PC-3 (cell line): ENCODE results near the gene SEC61G. TPM values are rescaled to one million over a fixed set of nuclear protein-coding genes. Genes with fewer than 3 reads are reported as not detected.

ENCODE experiments used
- ATAC-seq: fragments of 200-7000 bp; cut with Tn5 transposase; 2 replicates; pipeline ENCODE4 v1.9.1; 2020; ENCODE audit warnings: mild to moderate bottlenecking, moderate library complexity
- BruUV-seq: library from RNA; stranded (reverse); fragments of 400-500 nt; replicated peaks from 2 replicates; lab custom pipeline; 2021; lab: Mats Ljungman, UMichigan
- CTCF ChIA-PET: fragments of 300-600 bp; sonication (Branson Sonifier 250); formaldehyde crosslinking; loops from one replicate; lab custom pipeline; 2022; ENCODE audit warnings: antibody characterized with exemption; lab: Charles Lee
- POLR2A ChIA-PET: fragments of 300-600 bp; sonication (Branson Sonifier 250); formaldehyde crosslinking; loops from one replicate; lab custom pipeline; 2022; ENCODE audit warnings: antibody characterized with exemption; ENCODE audit not compliant: unreplicated experiment; lab: Charles Lee
- DNase-seq: peaks from one replicate; pipeline ENCODE4 v3.0.0-alpha.2; 2015
- H2AFZ ChIP-seq: fragments of 300-600 bp; sonication (generic); 2 replicates; pipeline ENCODE4 v1.6.0; 2016; ENCODE audit warnings: antibody characterized with exemption, low read length
- H3F3A ChIP-seq: fragments of 300-600 bp; sonication (generic); one replicate; pipeline ENCODE4 v1.6.0; 2017; ENCODE audit warnings: antibody characterized with exemption, low read length, control low read depth, mild to moderate bottlenecking; ENCODE audit not compliant: unreplicated experiment
- H3K27ac ChIP-seq: fragments of 300-600 bp; sonication (generic); 2 replicates; pipeline ENCODE4 v1.5.1; 2016; ENCODE audit warnings: mild to moderate bottlenecking, low read length
- H3K27me3 ChIP-seq: fragments of 300-600 bp; sonication (generic); 2 replicates; pipeline ENCODE4 v1.6.1; 2016; ENCODE audit warnings: low read length, mixed read lengths
- H3K36me3 ChIP-seq: fragments of 300-600 bp; sonication (generic); 2 replicates; pipeline ENCODE4 v1.6.1; 2016; ENCODE audit warnings: low read depth, mixed run types, low read length, mixed read lengths
- H3K4me1 ChIP-seq: fragments of 300-600 bp; sonication (generic); 2 replicates; pipeline ENCODE4 v1.5.1; 2016; ENCODE audit warnings: low read length; ENCODE audit not compliant: insufficient read depth
- H3K4me2 ChIP-seq: fragments of 300-600 bp; sonication (generic); 2 replicates; pipeline ENCODE4 v1.6.0; 2016; ENCODE audit warnings: low read length
- H3K4me3 ChIP-seq: fragments of 300-600 bp; sonication (generic); 2 replicates; pipeline ENCODE4 v1.5.1; 2016; ENCODE audit warnings: mild to moderate bottlenecking, low read length, mixed read lengths
- H3K79me2 ChIP-seq: fragments of 300-600 bp; sonication (generic); 2 replicates; pipeline ENCODE4 v1.6.1; 2017; ENCODE audit warnings: low read length, mixed read lengths
- H3K9ac ChIP-seq: fragments of 300-600 bp; sonication (generic); 2 replicates; pipeline ENCODE4 v1.6.0; 2016; ENCODE audit warnings: mild to moderate bottlenecking, low read length
- H3K9me2 ChIP-seq: fragments of 300-600 bp; sonication (generic); replicated peaks from 2 replicates; pipeline ENCODE4 v1.6.1; 2016; ENCODE audit warnings: mixed run types, low read length, mixed read lengths
- H3K9me3 ChIP-seq: fragments of 300-600 bp; sonication (generic); 2 replicates; pipeline ENCODE4 v1.6.1; 2016; ENCODE audit warnings: low read length, mixed read lengths
- H4K20me1 ChIP-seq: fragments of 300-600 bp; sonication (generic); 2 replicates; pipeline ENCODE4 v1.6.1; 2016; ENCODE audit warnings: low read length, mixed read lengths
- CTCF ChIP-seq: fragments of 300-600 bp; sonication (generic); conservative IDR thresholded peaks from 2 replicates; pipeline ENCODE4 v1.5.1; 2017; ENCODE audit warnings: antibody characterized with exemption, low read depth, mild to moderate bottlenecking, low read length
- EZH2 ChIP-seq: fragments of 300-600 bp; sonication (generic); IDR thresholded peaks from one replicate; pipeline ENCODE4 v1.6.1; 2017; ENCODE audit warnings: antibody characterized with exemption, mild to moderate bottlenecking, low read length; ENCODE audit not compliant: unreplicated experiment
- EZH2phosphoT487 ChIP-seq: fragments of 300-600 bp; sonication (generic); IDR thresholded peaks from 2 replicates; pipeline ENCODE4 v1.6.1; 2018; ENCODE audit warnings: mild to moderate bottlenecking, antibody characterized with exemption, low read length, borderline replicate concordance
- intact Hi-C: fragments of 100-400 bp; cut with micrococcal nuclease; formaldehyde crosslinking; loops from 2 replicates; pipeline ENCODE4 v1.9.0; 2023
- total RNA-seq: library from RNA; depleted of rRNA; stranded (reverse); fragments of >200 nt; gene quantifications from 2 replicates; pipeline ENCODE4 v1.2.3, GENCODE V29; 2014

The SEC61G gene
- total RNA-seq, 1 experiment from 2014 or later = 177 TPM

DNA sequence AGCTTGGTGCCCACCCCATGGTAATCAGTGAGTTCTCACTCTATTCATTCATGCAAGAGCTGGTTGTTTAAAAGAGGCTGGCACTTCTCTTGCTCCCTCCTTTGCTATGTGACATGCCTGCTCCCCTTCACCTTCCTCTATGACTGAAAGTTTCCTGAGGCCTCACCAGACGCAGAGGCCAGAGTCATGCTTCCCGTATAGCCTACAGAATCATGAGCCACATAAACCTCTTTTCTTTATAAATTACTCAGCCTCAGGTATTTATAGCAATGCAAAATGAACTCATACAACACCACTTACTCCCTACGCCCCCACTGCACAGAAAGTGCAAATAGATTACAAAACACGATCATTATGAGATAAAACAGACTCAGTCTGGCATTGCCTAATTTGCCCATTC is 39.0 kb downstream of the SEC61G start:
- peaks cover 21% of the 10 kb centered on the region for H3K27me3 ChIP-seq

DNA sequence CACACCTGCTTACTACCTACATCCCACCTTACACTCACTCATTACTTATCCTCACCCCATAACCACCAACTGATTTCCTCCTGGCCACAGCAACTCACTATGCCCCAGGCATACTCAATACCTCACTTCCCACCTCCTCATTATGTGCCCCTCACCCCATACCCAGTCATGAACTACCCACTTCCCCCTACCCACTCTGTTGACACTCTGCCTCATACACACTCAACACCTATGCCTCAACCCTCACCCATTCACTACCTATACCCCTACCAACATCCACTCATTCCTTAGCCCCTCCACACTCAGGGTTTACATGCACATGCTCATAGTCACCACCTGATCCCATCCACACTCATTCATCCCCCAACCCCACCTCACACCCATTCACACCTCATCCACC is 39.6 kb downstream of the SEC61G start:
- intact Hi-C loops = no loop called here
- H3K4me1 ChIP-seq = no peaks in the 10 kb centered on the region
- no TSS peak for BruUV-seq
- peaks cover 16% of the 10 kb centered on the region for H3K27me3 ChIP-seq
- no peaks in the 10 kb centered on the region for H3K79me2 ChIP-seq
- H3F3A ChIP-seq = no peaks in the 10 kb centered on the region
- no peak overlapping the region for H3K27ac ChIP-seq
- no peak overlapping the region for H3K4me3 ChIP-seq
- H3K9me3 ChIP-seq = no peaks in the 10 kb centered on the region
- no peak for ATAC-seq
- TF ChIP-seq EZH2phosphoT487 = no peak
- H3K9me2 ChIP-seq = no peaks in the 10 kb centered on the region
- no peak overlapping the region for H3K4me2 ChIP-seq
- ChIA-PET POLR2A (no interaction called here), CTCF (no interaction called here)
- H2AFZ ChIP-seq = no peak overlapping the region
- no peak overlapping the region for H3K9ac ChIP-seq
- no peaks in the 10 kb centered on the region for H3K36me3 ChIP-seq
- no peak for DNase-seq
- no peaks in the 10 kb centered on the region for H4K20me1 ChIP-seq

More for the DNA sequence above, 39.0 kb downstream of the SEC61G start:
- no peak for ATAC-seq
- Histone ChIP-seq H2AFZ (no peak overlapping the region), H3K9me3 (no peaks in the 10 kb centered on the region), H3K4me2 (no peak overlapping the region), H4K20me1 (no peaks in the 10 kb centered on the region), H3F3A (no peaks in the 10 kb centered on the region), H3K4me3 (no peak overlapping the region), H3K9ac (no peak overlapping the region), H3K4me1 (no peaks in the 10 kb centered on the region), H3K79me2 (no peaks in the 10 kb centered on the region), H3K9me2 (no peaks in the 10 kb centered on the region), H3K36me3 (no peaks in the 10 kb centered on the region), H3K27ac (no peak overlapping the region)
- no peak for TF ChIP-seq EZH2phosphoT487
- TF ChIP-seq CTCF = no peak
- no peak for DNase-seq
- no TSS peak for BruUV-seq
- CTCF ChIA-PET = no interaction called here
- POLR2A ChIA-PET = interaction anchor here (0.8 kb wide), 1 partner anchor 9 kb away, joined by 3 read pairs; no protein-coding TSS in a partner anchor
- intact Hi-C loops = no loop called here

- H3F3A ChIP-seq = no peaks in the 10 kb centered on the region
- no peak for DNase-seq
- H3K4me1 ChIP-seq = no peaks in the 10 kb centered on the region
- no peaks in the 10 kb centered on the region for H3K9me3 ChIP-seq
- H3K4me3 ChIP-seq = no peak overlapping the region
- BruUV-seq = no TSS peak
- H3K4me2 ChIP-seq = no peak overlapping the region
- POLR2A ChIA-PET = no interaction called here
- H3K36me3 ChIP-seq = no peaks in the 10 kb centered on the region
- no peak for TF ChIP-seq EZH2phosphoT487
- TF ChIP-seq CTCF = no peak
- no peak for TF ChIP-seq EZH2
- H3K27me3 ChIP-seq = peaks cover 16% of the 10 kb centered on the region; the same call in 1 of the 2 replicates
- intact Hi-C loops = no loop called here
- no peaks in the 10 kb centered on the region for H4K20me1 ChIP-seq
- no peak for ATAC-seq
- H3K27ac ChIP-seq = no peak overlapping the region
- CTCF ChIA-PET = no interaction called here
- no peaks in the 10 kb centered on the region for H3K9me2 ChIP-seq
- H2AFZ ChIP-seq = no peak overlapping the region
- no peak overlapping the region for H3K9ac ChIP-seq
- no peaks in the 10 kb centered on the region for H3K79me2 ChIP-seq
Observed at GRCh38 chr7:54712820-54713219, 46.2 kb downstream of the SEC61G start.
